Measurements from ENCODE around the gene DLX3. TPM values are rescaled to one million over a fixed set of nuclear protein-coding genes. Genes with fewer than 3 reads are reported as not detected.

Gene DLX3
- total RNA-seq, 2 donors from 2014 or later: 0.58 to 1.4 TPM

DNA sequence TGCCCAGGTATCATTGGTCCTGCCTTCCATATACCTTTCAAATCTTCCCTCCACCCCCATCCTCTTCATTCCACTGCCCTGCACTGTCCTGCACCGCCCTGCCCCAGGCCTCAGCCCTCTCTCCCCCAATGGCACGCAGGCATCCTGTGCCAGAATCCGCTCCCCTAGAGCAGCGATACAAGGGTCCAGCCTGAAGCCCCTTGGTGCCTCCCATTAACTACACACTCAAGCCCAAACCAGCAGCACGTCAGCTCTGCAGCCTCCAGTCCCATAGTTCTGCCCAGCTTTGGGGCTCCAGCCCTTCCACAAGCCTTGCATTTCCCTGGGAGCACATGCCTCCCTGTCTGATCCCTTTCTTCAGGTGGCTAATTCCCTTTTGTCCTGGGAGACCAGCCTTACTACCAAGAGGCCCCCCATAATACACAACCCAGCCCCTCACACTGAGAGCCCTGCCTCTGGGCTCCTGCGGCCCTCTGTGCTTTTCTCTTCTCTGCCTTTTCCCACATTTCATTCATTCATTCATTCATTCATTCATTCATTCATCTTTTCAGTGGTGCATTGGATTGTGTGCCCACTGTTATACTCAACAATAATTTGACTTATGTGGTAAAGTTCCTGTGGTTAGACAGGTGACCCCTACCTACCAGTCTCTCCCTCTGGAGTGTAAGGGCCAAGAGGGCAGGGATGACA lies 26.8 kb upstream of the DLX3 start:
- Mint-ChIP-seq H3K4me3 (no peak overlapping the region), H3K27ac (no peak overlapping the region), H3K36me3 (ENCODE audit: low read depth) (no peaks in the 10 kb centered on the region), H3K27me3 (ENCODE audit: insufficient read depth) (peaks cover 25% of the 10 kb centered on the region), H3K4me1 (no peaks in the 10 kb centered on the region), H3K9me3 (no peaks in the 10 kb centered on the region)
- Histone ChIP-seq H3K27ac (ENCODE audit: low read depth, low read length) (no peak overlapping the region), H3K4me3 (ENCODE audit: low read length) (no peak overlapping the region), H3K27me3 (ENCODE audit: control insufficient read depth, insufficient read depth, low read length, poor library complexity, severe bottlenecking) (peaks cover 5% of the 10 kb centered on the region), H3K4me1 (ENCODE audit: control insufficient read depth, insufficient read depth, low read length) (no peaks in the 10 kb centered on the region), H3K36me3 (ENCODE audit: control insufficient read depth, insufficient read depth, low read length) (no peaks in the 10 kb centered on the region), H3K9me3 (ENCODE audit: control insufficient read depth, low read length) (no peaks in the 10 kb centered on the region), H3K9ac (ENCODE audit: extremely low read depth, low read length, poor library complexity, severe bottlenecking) (no peak overlapping the region)
- TF ChIP-seq, protein P1, sequence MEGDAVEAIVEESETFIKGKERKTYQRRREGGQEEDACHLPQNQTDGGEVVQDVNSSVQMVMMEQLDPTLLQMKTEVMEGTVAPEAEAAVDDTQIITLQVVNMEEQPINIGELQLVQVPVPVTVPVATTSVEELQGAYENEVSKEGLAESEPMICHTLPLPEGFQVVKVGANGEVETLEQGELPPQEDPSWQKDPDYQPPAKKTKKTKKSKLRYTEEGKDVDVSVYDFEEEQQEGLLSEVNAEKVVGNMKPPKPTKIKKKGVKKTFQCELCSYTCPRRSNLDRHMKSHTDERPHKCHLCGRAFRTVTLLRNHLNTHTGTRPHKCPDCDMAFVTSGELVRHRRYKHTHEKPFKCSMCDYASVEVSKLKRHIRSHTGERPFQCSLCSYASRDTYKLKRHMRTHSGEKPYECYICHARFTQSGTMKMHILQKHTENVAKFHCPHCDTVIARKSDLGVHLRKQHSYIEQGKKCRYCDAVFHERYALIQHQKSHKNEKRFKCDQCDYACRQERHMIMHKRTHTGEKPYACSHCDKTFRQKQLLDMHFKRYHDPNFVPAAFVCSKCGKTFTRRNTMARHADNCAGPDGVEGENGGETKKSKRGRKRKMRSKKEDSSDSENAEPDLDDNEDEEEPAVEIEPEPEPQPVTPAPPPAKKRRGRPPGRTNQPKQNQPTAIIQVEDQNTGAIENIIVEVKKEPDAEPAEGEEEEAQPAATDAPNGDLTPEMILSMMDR (conservative IDR thresholded peaks at IDR 0.05): no peak
- WGBS, 2 experiments (ENCODE audit: insufficient coverage in 1 of 2, insufficient read length in 1 of 2): 91 to 96% methylated on average over 6 of the region's 6 CpGs
- DNase-seq: no peak

DNA sequence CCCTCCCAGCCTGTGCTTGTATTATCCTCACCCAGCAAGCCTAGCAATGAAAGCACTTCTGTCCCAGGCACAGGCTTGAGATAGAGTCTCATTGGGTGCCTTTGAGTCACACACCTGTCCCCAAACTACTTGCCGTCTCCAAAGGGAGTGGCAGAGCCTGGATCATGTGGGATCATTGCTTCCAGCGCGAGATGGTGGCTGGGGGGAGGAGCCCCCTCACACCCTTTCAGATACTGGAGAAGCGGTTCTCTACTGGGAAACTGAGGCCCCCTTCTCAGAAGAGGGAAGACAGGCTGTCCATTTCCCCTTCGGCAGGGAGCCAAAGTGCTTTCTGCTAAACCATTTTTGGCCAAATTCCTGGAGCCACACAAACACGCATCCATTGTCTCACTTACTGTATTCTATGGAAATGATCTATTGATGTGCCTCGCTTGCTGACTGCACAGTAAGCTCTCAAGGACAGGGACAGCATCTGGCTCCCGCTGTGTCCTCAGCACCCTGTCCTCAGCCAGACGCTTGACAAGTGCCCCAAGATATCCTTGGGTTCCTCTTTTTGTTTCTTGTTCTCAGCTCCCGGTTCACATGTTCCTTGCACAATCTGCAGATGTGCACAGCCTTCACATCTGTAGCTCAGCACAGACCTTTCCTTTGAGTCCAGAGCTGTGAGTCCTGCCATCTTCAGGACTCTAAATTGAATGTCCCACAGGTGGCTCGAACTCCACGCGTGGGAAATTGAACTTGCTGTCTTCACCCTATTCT lies 26.0 kb upstream of the DLX3 start:
- Histone ChIP-seq H3K27ac (ENCODE audit: low read depth, low read length) (no peak overlapping the region), H3K9me3 (ENCODE audit: control insufficient read depth, low read length) (no peaks in the 10 kb centered on the region), H3K27me3 (ENCODE audit: control insufficient read depth, insufficient read depth, low read length, poor library complexity, severe bottlenecking) (peaks cover 5% of the 10 kb centered on the region), H3K4me1 (ENCODE audit: control insufficient read depth, insufficient read depth, low read length) (no peaks in the 10 kb centered on the region), H3K36me3 (ENCODE audit: control insufficient read depth, insufficient read depth, low read length) (no peaks in the 10 kb centered on the region), H3K9ac (ENCODE audit: extremely low read depth, low read length, poor library complexity, severe bottlenecking) (no peak overlapping the region), H3K4me3 (ENCODE audit: low read length) (no peak overlapping the region)
- Mint-ChIP-seq H3K4me3 (no peak overlapping the region), H3K9me3 (no peaks in the 10 kb centered on the region), H3K4me1 (no peaks in the 10 kb centered on the region), H3K27ac (no peak overlapping the region), H3K36me3 (ENCODE audit: low read depth) (no peaks in the 10 kb centered on the region), H3K27me3 (ENCODE audit: insufficient read depth) (peaks cover 26% of the 10 kb centered on the region)
- TF ChIP-seq, protein P1 (conservative IDR thresholded peaks at IDR 0.05): no peak
- no peak for DNase-seq
- WGBS, 2 experiments (ENCODE audit: insufficient coverage in 1 of 2, insufficient read length in 1 of 2): 82 to 84% methylated on average over 12 to 13 of the region's 13 CpGs

DNA sequence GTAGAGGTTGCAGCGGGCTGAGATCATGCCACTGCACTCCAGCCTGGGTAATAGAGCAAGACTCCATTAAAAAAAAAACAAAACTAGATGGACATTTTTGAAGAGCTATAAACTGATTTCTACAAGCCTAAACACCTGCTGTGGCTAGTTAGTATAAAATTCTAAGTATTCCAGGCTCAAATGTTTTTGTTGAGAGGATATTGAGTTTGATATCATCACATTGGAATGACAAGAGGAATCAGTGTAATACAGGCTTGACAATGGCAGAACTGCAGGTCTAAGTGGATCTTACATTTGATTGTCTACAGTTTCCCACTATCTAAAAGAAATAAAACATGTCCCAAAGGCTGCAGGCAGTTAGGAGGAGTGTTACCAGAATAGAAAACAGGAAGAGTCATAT lies 23.9 kb upstream of the DLX3 start:
- Mint-ChIP-seq H3K4me3 (no peak overlapping the region), H3K36me3 (ENCODE audit: low read depth) (no peaks in the 10 kb centered on the region), H3K4me1 (no peaks in the 10 kb centered on the region), H3K9me3 (peaks cover 14% of the 10 kb centered on the region), H3K27me3 (ENCODE audit: insufficient read depth) (peaks cover 31% of the 10 kb centered on the region), H3K27ac (no peak overlapping the region)
- WGBS, 2 experiments (ENCODE audit: insufficient coverage in 1 of 2, insufficient read length in 1 of 2): 80 to 96% methylated on average over 1 of the region's 1 CpG
- no peak overlapping the region for H3K9ac ChIP-seq (ENCODE audit: extremely low read depth, low read length, poor library complexity, severe bottlenecking)
- no peaks in the 10 kb centered on the region for H3K4me1 ChIP-seq (ENCODE audit: control insufficient read depth, insufficient read depth, low read length)
- no peak for DNase-seq
- H3K9me3 ChIP-seq (ENCODE audit: control insufficient read depth, low read length): peaks cover 12% of the 10 kb centered on the region
- H3K27ac ChIP-seq (ENCODE audit: low read depth, low read length): no peak overlapping the region
- H3K36me3 ChIP-seq (ENCODE audit: control insufficient read depth, insufficient read depth, low read length): no peaks in the 10 kb centered on the region
- H3K27me3 ChIP-seq (ENCODE audit: control insufficient read depth, insufficient read depth, low read length, poor library complexity, severe bottlenecking): peaks cover 5% of the 10 kb centered on the region
- H3K4me3 ChIP-seq (ENCODE audit: low read length): no peak overlapping the region
- TF ChIP-seq, protein P1 (conservative IDR thresholded peaks at IDR 0.05): no peak
